ENCODE measurements around the gene ITGA4.

ITGA4 gene

GRCh38 chr2:181461056-181461997 lies 4.1 kb downstream of the ITGA4 start:
- H3K4me2 ChIP-seq (ENCODE audit: low read length), result no peak overlapping the region
- H2AFZ ChIP-seq, result no peak overlapping the region
- TF ChIP-seq, protein P1, sequence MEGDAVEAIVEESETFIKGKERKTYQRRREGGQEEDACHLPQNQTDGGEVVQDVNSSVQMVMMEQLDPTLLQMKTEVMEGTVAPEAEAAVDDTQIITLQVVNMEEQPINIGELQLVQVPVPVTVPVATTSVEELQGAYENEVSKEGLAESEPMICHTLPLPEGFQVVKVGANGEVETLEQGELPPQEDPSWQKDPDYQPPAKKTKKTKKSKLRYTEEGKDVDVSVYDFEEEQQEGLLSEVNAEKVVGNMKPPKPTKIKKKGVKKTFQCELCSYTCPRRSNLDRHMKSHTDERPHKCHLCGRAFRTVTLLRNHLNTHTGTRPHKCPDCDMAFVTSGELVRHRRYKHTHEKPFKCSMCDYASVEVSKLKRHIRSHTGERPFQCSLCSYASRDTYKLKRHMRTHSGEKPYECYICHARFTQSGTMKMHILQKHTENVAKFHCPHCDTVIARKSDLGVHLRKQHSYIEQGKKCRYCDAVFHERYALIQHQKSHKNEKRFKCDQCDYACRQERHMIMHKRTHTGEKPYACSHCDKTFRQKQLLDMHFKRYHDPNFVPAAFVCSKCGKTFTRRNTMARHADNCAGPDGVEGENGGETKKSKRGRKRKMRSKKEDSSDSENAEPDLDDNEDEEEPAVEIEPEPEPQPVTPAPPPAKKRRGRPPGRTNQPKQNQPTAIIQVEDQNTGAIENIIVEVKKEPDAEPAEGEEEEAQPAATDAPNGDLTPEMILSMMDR (IDR thresholded peaks at IDR 0.05), result no peak
- H3K27ac ChIP-seq, result no peak overlapping the region
- H3K36me3 ChIP-seq (ENCODE audit: control insufficient read depth, insufficient read depth, low read length), result no peaks in the 10 kb centered on the region
- no peaks in the 10 kb centered on the region for H3K79me2 ChIP-seq
- H3K4me3 ChIP-seq (ENCODE audit: low read depth, low read length), result no peak overlapping the region
- H3K4me1 ChIP-seq, result no peaks in the 10 kb centered on the region
- H3K9me3 ChIP-seq (ENCODE audit: control insufficient read depth, low read length), result no peaks in the 10 kb centered on the region
- H3K9ac ChIP-seq, result no peak overlapping the region
- H3K27me3 ChIP-seq (ENCODE audit: control insufficient read depth, insufficient read depth, low read length), result no peaks in the 10 kb centered on the region

- Histone ChIP-seq H3K9ac (no peak overlapping the region), H3K9me3 (ENCODE audit: control insufficient read depth, low read length) (no peaks in the 10 kb centered on the region), H3K4me2 (ENCODE audit: low read length) (no peak overlapping the region), H3K4me1 (no peaks in the 10 kb centered on the region), H2AFZ (no peak overlapping the region), H3K4me3 (ENCODE audit: low read depth, low read length) (no peak overlapping the region), H3K27me3 (ENCODE audit: control insufficient read depth, insufficient read depth, low read length) (no peaks in the 10 kb centered on the region), H3K27ac (no peak overlapping the region), H3K79me2 (no peaks in the 10 kb centered on the region), H3K36me3 (ENCODE audit: control insufficient read depth, insufficient read depth, low read length) (no peaks in the 10 kb centered on the region)
- TF ChIP-seq, protein P1 (IDR thresholded peaks at IDR 0.05), result no peak
These were observed 4.8 kb downstream of the ITGA4 start for GRCh38 chr2:181462033-181462432.

DNA sequence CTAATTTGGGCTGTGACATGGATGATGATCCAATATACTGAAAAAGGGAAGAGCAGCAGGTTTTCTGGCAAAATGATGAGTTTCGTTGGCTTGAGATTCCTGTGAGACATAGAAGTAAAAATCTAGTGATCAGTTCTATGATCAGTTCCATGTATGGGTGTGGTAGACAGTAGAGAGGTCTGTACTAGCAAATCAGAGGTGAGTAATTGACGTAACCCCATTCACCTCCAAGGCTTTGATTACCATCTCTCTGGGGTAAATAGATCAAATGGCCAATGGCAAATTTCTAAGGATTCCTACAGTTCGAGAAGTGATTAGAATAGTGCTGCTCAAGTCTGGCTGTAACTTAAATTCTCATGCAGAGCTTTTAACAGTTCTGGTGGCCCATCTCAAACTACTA lies 6.4 kb downstream of the ITGA4 start:
- Histone ChIP-seq H3K9me3 (ENCODE audit: control insufficient read depth, low read length) (no peaks in the 10 kb centered on the region), H3K4me2 (ENCODE audit: low read length) (no peak overlapping the region), H3K27me3 (ENCODE audit: control insufficient read depth, insufficient read depth, low read length) (no peaks in the 10 kb centered on the region), H3K36me3 (ENCODE audit: control insufficient read depth, insufficient read depth, low read length) (no peaks in the 10 kb centered on the region), H3K4me3 (ENCODE audit: low read depth, low read length) (no peak overlapping the region), H3K79me2 (no peaks in the 10 kb centered on the region), H3K27ac (no peak overlapping the region), H3K4me1 (no peaks in the 10 kb centered on the region), H2AFZ (no peak overlapping the region), H3K9ac (no peak overlapping the region)
- TF ChIP-seq, protein P1 (IDR thresholded peaks at IDR 0.05), result no peak

DNA sequence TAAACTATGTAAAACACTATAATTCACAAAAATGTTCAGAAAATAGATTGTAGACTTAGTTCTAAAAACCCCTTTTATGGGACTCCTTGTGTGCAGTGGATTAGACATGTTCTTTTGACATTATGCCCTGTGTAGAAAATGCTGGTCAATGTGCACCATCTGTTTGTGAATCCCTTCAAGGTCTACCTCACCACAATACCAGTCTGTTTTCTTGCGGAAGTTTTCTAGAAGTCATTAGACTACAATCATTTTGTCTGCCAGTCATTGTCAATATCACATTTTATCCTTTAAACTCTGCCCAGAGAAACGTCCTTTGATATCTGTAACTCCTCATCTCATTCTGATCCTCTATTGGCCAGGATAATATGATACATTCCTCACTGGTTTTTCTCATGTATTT lies 7.8 kb downstream of the ITGA4 start:
- no peak overlapping the region for H2AFZ ChIP-seq
- H3K4me2 ChIP-seq (ENCODE audit: low read length), result no peak overlapping the region

More for the DNA sequence above, 7.8 kb downstream of the ITGA4 start:
- Histone ChIP-seq H3K27ac (no peak overlapping the region), H3K4me1 (no peaks in the 10 kb centered on the region), H3K9me3 (ENCODE audit: control insufficient read depth, low read length) (no peaks in the 10 kb centered on the region), H3K79me2 (no peaks in the 10 kb centered on the region), H3K4me3 (ENCODE audit: low read depth, low read length) (no peak overlapping the region), H3K36me3 (ENCODE audit: control insufficient read depth, insufficient read depth, low read length) (no peaks in the 10 kb centered on the region), H3K9ac (no peak overlapping the region), H3K27me3 (ENCODE audit: control insufficient read depth, insufficient read depth, low read length) (no peaks in the 10 kb centered on the region)
- TF ChIP-seq, protein P1 (IDR thresholded peaks at IDR 0.05), result no peak

All from parathyroid adenoma (tissue), 2 donors.